SJSA1 (cell line): ENCODE measurements around the gene TCF15. TPM values are rescaled to one million over a fixed set of nuclear protein-coding genes. Genes with fewer than 3 reads are reported as not detected.

Experiments used
- DNase-seq, 2 experiments: peaks; one replicate each; pipeline ENCODE4 v3.0.0-alpha.2; 2015 to 2020; ENCODE audit warnings: low spot score in 2 of 2, low read depth in 1 of 2
- H3K27ac ChIP-seq: fragments of 250-450 bp; sonication (Bioruptor Pico); 2 replicates; pipeline ENCODE4 v1.5.1; 2020; ENCODE audit warnings: mild to moderate bottlenecking, moderate library complexity
- H3K27me3 ChIP-seq: fragments of 250-450 bp; sonication (Bioruptor Pico); replicated peaks from 2 replicates; pipeline ENCODE4 v1.5.1; 2020; ENCODE audit warnings: mild to moderate bottlenecking, moderate library complexity
- H3K36me3 ChIP-seq: fragments of 250-450 bp; sonication (Bioruptor Pico); 2 replicates; pipeline ENCODE4 v1.5.1; 2020; ENCODE audit warnings: mild to moderate bottlenecking
- H3K4me1 ChIP-seq: fragments of 250-450 bp; sonication (Bioruptor Pico); replicated peaks from 2 replicates; pipeline ENCODE4 v1.6.1; 2021; ENCODE audit warnings: mild to moderate bottlenecking
- H3K4me3 ChIP-seq: fragments of 250-450 bp; sonication (Bioruptor Pico); 2 replicates; pipeline ENCODE4 v1.5.1; 2020; ENCODE audit warnings: mild to moderate bottlenecking
- H3K9me3 ChIP-seq: fragments of 250-450 bp; sonication (Bioruptor Pico); replicated peaks from 2 replicates; pipeline ENCODE4 v1.5.1; 2020; ENCODE audit warnings: mild to moderate bottlenecking
- total RNA-seq: library from RNA; depleted of rRNA; stranded (reverse); fragments of >200 nt; shearing (Covaris generic); gene quantifications from 2 replicates; pipeline ENCODE4 v1.2.3, GENCODE V29; 2014; rRNA removed

TCF15 gene
- total RNA-seq: not detected in 2 replicates

GRCh38 chr20:610130-611046 is at the start of gene TCF15:
Gene TCF15 (minus strand): TSS chr20:610309. CDS start chr20:610237, 72 bp downstream.
- no peaks in the 10 kb centered on the region for H3K36me3 ChIP-seq
- H3K27me3 ChIP-seq: peaks cover 52% of the 10 kb centered on the region
- H3K4me1 ChIP-seq: no peaks in the 10 kb centered on the region
- no peaks in the 10 kb centered on the region for H3K9me3 ChIP-seq
- DNase-seq: no peak
- no peak within 1 kb of the TSS for H3K27ac ChIP-seq
- H3K4me3 ChIP-seq: no peak within 1 kb of the TSS

DNA sequence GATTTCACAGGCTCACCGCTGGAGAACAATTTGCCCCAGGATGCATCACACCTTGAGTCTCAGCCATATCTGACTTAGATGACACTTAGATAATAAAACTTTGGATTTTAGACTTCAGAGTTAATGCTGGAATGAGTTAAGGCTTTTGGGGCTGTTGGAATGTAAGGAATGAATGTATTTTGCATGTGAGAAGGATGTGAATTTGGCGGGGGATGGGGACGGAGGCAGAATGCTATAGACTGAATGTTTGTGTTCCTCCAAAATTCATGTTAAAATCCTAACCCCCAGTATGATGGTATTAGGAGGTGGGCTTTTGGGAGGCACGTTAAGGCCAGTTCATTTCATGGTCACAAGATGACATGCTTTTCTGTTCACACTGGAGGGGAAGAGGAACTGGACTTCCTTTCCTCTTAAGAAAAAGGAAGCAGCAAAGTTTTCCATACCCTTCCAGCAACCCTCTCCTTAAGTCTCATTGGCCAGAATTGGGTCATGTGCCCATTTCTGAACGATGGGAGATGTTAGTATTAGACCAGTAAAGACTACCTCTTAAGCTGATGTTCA is 48.7 kb upstream of the TCF15 start:
- Histone ChIP-seq H3K4me1 (peaks cover 9% of the 10 kb centered on the region), H3K9me3 (no peaks in the 10 kb centered on the region; the same call in 1 of the 2 replicates), H3K36me3 (no peaks in the 10 kb centered on the region), H3K4me3 (no peak overlapping the region), H3K27me3 (peaks cover 24% of the 10 kb centered on the region), H3K27ac (no peak overlapping the region)
- DNase-seq: no peak

GRCh38 chr20:658202-658601 is 48.1 kb upstream of the TCF15 start:
- Histone ChIP-seq H3K4me1 (peaks cover 13% of the 10 kb centered on the region), H3K9me3 (no peaks in the 10 kb centered on the region; the same call in none of the 2 replicates), H3K27ac (no peak overlapping the region), H3K36me3 (peaks cover under 1% of the 10 kb centered on the region), H3K27me3 (peaks cover 17% of the 10 kb centered on the region), H3K4me3 (no peak overlapping the region)
- no peak for DNase-seq

- H3K27me3 ChIP-seq: peaks cover 2% of the 10 kb centered on the region
- peaks cover 6% of the 10 kb centered on the region for H3K36me3 ChIP-seq
- H3K27ac ChIP-seq: no peak overlapping the region
- peaks cover 24% of the 10 kb centered on the region for H3K4me1 ChIP-seq
- H3K9me3 ChIP-seq: peaks cover 6% of the 10 kb centered on the region; the same call in 1 of the 2 replicates
- no peak overlapping the region for H3K4me3 ChIP-seq
- no peak for DNase-seq
Measured at GRCh38 chr20:655726-656624, 45.9 kb upstream of the TCF15 start.

DNA sequence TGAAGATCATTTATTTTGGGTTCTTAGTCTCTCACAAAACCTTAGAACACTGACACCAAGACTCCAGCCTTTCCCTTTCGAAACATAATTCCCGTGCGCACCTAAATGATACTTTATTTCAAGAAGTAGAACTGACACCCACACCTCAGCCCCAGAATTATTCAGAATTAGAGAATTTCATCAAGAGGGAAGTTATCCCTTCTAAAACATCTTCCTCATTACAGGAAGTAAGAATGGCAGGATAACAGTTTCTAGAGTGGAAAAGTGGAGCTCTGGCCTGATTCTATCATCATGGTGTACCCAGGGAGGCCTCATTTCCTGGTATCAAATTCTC is 44.3 kb upstream of the TCF15 start:
- H3K9me3 ChIP-seq: peaks cover 6% of the 10 kb centered on the region; the same call in 1 of the 2 replicates
- no peak overlapping the region for H3K27ac ChIP-seq
- peaks cover 24% of the 10 kb centered on the region for H3K4me1 ChIP-seq
- peaks cover 16% of the 10 kb centered on the region for H3K36me3 ChIP-seq
- no peaks in the 10 kb centered on the region; the same call in none of the 2 replicates for H3K27me3 ChIP-seq
- H3K4me3 ChIP-seq: no peak overlapping the region
- DNase-seq: no peak

DNA sequence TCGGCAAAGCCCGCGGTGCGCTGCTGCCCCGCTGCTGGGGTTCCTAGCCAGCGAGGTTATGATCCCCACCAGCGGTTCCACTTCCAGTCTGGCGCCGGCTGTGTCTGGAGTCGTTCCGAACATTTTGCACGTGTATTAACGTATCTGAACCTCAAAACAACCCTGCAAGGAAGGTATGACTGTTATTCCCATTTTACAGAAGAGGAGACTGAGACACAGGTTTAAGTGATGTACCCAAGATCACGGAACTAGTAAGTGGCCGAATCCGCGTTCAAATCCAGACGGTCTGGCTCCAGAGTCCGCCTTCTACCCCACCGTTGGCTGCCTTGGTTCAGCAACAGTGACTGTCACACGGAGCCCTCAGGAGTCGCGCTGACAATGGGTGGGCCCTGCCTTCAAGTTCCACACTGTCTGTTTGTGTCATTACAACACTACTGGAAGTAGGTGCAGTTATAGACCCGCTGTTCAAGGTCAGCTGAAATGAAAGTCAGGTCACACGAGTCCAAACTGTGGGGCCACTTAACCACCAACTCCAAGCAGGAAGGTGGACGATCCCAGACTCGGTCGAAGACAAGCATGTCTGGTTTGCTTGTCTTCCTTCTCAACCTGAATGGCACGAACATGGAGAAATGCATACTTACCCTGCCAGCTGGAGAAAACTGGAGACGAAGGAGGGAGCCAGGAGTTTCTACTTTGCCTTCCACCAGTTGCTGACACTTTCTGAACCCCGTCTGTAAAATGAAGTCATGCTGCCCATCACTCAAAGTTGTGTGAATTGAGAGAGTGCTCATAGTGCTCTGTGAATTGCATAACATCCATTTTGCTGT is 43.7 kb upstream of the TCF15 start:
- peaks cover 22% of the 10 kb centered on the region for H3K36me3 ChIP-seq
- no peak for DNase-seq

DNA sequence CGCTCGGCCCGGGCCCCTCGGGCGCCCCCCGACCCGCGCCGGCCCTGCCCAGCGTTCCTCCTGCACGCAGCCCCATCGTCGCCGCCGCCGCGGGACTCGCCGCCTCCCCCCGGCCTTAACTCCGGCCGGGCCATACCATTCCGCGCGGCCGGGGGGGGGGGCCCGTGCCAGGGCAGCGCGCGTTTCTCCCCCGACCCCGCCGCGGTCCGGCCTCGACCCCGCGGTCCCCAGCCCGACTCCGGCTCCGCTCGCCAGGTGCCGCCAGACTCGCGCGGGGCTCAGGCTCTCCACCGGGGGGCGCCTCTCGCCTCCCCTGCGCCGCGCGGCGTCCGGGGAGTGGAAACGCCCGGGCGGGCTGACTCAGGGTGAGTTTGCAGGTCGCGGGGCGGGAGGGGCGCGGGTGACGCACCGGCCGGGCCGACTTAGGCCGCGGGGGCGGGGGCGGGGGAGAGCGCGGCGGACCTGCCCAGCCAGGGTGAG is 43.0 kb upstream of the TCF15 start, which contains the start of gene SRXN1:
TSS of gene SRXN1 (minus strand) at position 91 of the 480 bp plus-strand sequence. CDS start at position 76, 15 bp downstream.
- Histone ChIP-seq H3K4me3 (peak within 1 kb of the TSS; percentile 96), H3K27ac (peak within 1 kb of the TSS; percentile 99), H3K9me3 (peaks cover 6% of the 10 kb centered on the region; the same call in 1 of the 2 replicates), H3K36me3 (peaks cover 28% of the 10 kb centered on the region), H3K4me1 (peaks cover 16% of the 10 kb centered on the region), H3K27me3 (no peaks in the 10 kb centered on the region; the same call in none of the 2 replicates)
- DNase-seq: peak; percentile 87 to 92

More for the DNA sequence above, 43.7 kb upstream of the TCF15 start:
- Histone ChIP-seq H3K9me3 (peaks cover 6% of the 10 kb centered on the region; the same call in 1 of the 2 replicates), H3K27me3 (no peaks in the 10 kb centered on the region; the same call in none of the 2 replicates), H3K4me1 (peaks cover 20% of the 10 kb centered on the region), H3K27ac (peak overlapping the region; percentile 99), H3K4me3 (peak overlapping the region; percentile 96)

DNA sequence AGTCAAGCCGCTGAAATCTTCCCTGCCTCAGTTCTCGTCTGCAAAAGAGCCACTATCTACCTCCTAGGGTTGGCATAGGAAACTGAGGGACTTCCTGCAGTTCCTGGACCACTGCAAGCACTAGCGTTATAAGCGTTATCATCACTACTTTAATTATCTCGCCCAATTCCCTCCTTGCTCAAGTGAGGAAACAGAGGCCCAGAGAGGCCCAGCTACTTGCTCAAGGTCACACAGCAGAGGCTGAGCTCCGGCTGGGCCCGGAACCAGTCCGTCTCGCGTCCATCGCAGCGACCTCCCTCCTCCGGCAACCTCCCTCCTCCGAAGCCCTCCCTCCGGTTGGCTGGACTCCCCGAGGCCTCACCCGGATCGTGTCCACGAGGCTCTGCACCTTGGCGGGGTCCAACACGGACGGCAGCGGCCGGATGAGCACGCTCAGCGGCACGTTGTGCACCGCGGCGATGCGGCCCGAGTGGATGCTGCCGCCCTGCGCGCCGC is 42.6 kb upstream of the TCF15 start:
- peak overlapping the region; percentile 96 for H3K4me3 ChIP-seq
- peaks cover 16% of the 10 kb centered on the region for H3K4me1 ChIP-seq
- peaks cover 33% of the 10 kb centered on the region for H3K36me3 ChIP-seq
- DNase-seq: peak; percentile 34 to 64
- peak overlapping the region; percentile 99 for H3K27ac ChIP-seq
- H3K9me3 ChIP-seq: peaks cover 6% of the 10 kb centered on the region; the same call in 1 of the 2 replicates
- no peaks in the 10 kb centered on the region; the same call in 1 of the 2 replicates for H3K27me3 ChIP-seq

GRCh38 chr20:651713-652614 is 41.9 kb upstream of the TCF15 start:
- Histone ChIP-seq H3K27ac (peak overlapping the region; percentile 99; the same call in 1 of the 2 replicates), H3K36me3 (peaks cover 40% of the 10 kb centered on the region), H3K27me3 (no peaks in the 10 kb centered on the region; the same call in 1 of the 2 replicates), H3K4me3 (peak overlapping the region; percentile 96), H3K9me3 (peaks cover 6% of the 10 kb centered on the region; the same call in 1 of the 2 replicates), H3K4me1 (peaks cover 16% of the 10 kb centered on the region)
- peak in 1 of 2 experiments; percentile 20 for DNase-seq

- Histone ChIP-seq H3K27me3 (no peaks in the 10 kb centered on the region; the same call in 1 of the 2 replicates), H3K9me3 (peaks cover 6% of the 10 kb centered on the region; the same call in 1 of the 2 replicates), H3K27ac (no peak overlapping the region), H3K4me1 (peaks cover 16% of the 10 kb centered on the region), H3K36me3 (peaks cover 45% of the 10 kb centered on the region), H3K4me3 (no peak overlapping the region)
- DNase-seq: no peak
Measured at GRCh38 chr20:650954-651353, 40.8 kb upstream of the TCF15 start.

DNA sequence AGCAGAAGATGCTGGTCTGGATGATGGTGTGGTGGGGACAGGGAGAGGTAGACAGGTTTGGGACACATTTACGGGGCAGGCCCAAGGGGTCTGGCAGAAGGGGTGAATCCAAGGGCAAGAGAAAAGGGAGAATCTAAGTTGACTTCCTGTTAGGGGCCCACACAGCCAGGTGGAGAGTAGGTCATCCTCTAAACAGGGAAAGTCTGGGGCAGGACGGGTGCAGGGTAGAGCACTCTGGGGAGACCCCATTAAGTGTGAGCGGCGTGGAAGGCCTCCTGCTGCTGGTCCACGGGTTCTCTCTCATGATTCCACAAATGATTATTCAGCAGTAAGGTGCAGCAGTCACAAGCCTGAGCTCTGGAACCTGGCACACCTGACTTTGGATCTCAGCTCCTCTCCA is 40.2 kb upstream of the TCF15 start:
- Histone ChIP-seq H3K9me3 (peaks cover 6% of the 10 kb centered on the region; the same call in 1 of the 2 replicates), H3K4me3 (no peak overlapping the region), H3K4me1 (peaks cover 16% of the 10 kb centered on the region), H3K27ac (no peak overlapping the region), H3K36me3 (peaks cover 49% of the 10 kb centered on the region), H3K27me3 (no peaks in the 10 kb centered on the region)
- DNase-seq: no peak
